GM18870 (cell line): ENCODE data around the gene NLGN3.
A peak's percentile ranks its signal among the peaks of the same experiment; 100 is the strongest.

Source experiments
- ATAC-seq: cut with Tn5 transposase; IDR thresholded peaks from one replicate; pipeline ENCODE4 v1.9.1; 2021; ENCODE audit warnings: moderate library complexity; ENCODE audit not compliant: unreplicated experiment

NLGN3 gene

GRCh38 chrX:71144651-71145050, at the start of gene NLGN3:
Gene NLGN3 (plus strand): TSS chrX:71144841. CDS start chrX:71147750, 2,909 bp downstream.
- ATAC-seq, result no peak

GRCh38 chrX:71095033-71095432, 49.6 kb upstream of the NLGN3 start:
- no peak for ATAC-seq

DNA sequence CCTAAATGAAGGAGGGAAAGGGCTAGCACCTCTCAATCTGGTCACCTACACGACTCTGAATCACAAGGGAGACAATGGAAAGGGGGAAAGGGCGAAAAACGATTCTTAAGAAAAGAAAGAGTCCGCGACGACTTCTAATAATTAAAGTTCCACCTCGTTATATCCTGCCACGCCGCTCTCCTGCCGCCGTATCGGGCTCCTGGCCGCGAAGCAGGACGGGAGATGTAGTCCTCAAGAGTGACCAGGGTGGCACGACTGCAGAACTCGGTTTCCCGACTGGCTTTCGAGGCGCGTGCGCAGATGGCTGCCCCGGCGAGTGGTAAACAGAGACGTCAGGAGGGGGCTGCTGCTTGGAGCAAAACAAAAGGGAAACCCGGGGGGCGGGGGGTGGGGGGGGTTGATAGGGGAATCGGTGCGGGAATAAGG, 49.1 kb upstream of the NLGN3 start, which contains the start of gene FOXO4:
TSS of gene FOXO4 (plus strand) at position 297 of the 426 bp plus-strand sequence. CDS start 678 bp downstream, outside the sequence.
- ATAC-seq, result peak; percentile 61

DNA sequence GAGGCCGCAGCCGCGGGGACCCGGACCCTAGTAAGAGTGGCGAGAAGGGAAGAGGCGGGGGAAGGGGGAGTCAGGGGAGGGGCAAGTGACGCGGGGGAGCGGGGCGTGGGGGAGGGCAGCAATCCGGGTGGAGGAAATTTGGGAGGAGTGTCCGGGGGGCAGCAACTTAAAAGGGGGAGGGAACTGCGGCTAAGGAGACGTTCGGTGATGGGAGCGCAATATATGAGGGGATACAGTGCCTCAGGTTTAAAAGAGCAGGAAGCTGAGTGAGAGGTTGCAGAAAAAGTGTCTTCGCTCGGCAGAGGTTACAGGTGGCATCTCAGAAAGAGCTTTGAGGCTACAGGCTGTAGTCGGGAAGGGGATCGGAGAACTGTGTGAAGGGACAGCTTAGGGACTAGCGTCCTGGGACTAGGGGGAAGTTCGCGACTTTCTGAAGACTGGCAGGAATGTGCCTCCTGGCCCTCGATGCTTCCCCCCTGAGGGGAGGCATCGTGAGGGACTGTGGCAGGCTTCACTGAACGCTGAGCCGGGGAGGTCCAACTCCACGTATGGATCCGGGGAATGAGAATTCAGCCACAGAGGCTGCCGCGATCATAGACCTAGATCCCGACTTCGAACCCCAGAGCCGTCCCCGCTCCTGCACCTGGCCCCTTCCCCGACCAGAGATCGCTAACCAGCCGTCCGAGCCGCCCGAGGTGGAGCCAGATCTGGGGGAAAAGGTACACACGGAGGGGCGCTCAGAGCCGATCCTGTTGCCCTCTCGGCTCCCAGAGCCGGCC, 48.5 kb upstream of the NLGN3 start:
- no peak for ATAC-seq

- no peak for ATAC-seq
Measured at GRCh38 chrX:71096760-71097032, 47.9 kb upstream of the NLGN3 start.

GRCh38 chrX:71098302-71098701, 46.3 kb upstream of the NLGN3 start:
- ATAC-seq, result no peak

GRCh38 chrX:71098951-71099506, 45.6 kb upstream of the NLGN3 start:
- ATAC-seq, result no peak

DNA sequence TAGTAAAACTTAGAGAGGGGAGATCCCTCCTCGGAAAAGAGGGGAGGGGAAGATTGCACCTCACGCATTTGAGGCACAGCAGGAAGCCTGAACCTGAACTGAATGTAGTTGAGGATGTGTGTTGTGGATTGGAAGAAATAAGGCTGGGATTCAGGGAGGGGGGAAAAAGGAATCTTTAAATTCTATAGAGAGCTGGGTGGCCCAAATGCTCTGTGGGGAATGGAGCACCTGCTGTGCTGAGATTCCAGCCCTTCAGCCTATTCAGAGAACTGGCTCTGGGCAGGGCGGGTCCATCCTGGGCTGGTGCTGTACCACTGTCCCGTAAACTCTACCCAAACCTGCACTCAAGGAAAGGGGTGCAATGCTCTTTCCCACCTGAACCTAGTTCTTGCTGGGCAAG, 44.9 kb upstream of the NLGN3 start:
- ATAC-seq, result no peak

- no peak for ATAC-seq
Measured at GRCh38 chrX:71100581-71101505, 43.8 kb upstream of the NLGN3 start.

DNA sequence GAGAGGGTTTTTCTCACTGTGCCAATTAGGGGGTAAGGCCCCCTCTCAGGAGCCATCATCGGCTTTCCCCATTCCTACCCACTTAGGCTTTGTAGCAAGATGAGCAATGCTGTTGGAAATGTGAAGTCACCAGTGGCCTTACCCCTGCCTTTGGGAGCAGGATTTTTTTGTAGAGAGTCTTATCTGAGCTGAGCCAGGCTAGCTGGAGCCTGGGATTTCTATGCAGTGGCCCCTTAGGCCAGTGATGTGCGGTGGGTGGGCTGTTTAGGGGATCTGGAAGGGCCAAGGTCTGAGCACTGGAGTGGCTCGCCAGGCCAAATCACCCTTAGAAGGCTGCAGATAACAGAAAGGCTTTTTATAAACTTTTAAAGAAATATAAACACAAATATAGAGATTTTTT, 42.3 kb upstream of the NLGN3 start:
- ATAC-seq, result no peak

GRCh38 chrX:71103110-71103983, 41.3 kb upstream of the NLGN3 start:
- no peak for ATAC-seq

- no peak for ATAC-seq
Measured at GRCh38 chrX:71105628-71106027, 39.0 kb upstream of the NLGN3 start.

DNA sequence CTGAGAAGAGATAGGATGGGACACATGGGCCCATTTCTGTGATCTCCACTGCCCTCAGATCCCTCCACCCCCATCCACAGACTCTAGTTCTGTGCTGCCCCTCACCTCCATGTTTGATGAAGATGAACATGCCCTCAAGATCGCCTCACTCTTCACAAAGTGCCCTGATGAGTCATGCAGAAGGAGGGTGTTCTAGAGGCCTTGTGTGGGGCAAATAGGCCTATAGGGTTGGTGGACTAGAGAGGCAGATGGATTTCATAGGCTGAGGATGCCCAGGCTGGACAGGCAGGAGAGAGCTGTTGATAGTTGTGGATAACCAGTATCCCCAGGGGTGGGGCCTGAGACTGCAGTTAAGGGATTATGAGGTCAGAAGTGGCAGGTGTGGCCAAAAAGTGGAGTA, 38.2 kb upstream of the NLGN3 start, which contains the start of gene CXorf65:
TSS of gene CXorf65 (minus strand) at position 314 of the 400 bp plus-strand sequence. CDS start at position 130, 184 bp downstream.
- ATAC-seq, result no peak

GRCh38 chrX:71107245-71107644, 37.4 kb upstream of the NLGN3 start:
- ATAC-seq, result no peak

DNA sequence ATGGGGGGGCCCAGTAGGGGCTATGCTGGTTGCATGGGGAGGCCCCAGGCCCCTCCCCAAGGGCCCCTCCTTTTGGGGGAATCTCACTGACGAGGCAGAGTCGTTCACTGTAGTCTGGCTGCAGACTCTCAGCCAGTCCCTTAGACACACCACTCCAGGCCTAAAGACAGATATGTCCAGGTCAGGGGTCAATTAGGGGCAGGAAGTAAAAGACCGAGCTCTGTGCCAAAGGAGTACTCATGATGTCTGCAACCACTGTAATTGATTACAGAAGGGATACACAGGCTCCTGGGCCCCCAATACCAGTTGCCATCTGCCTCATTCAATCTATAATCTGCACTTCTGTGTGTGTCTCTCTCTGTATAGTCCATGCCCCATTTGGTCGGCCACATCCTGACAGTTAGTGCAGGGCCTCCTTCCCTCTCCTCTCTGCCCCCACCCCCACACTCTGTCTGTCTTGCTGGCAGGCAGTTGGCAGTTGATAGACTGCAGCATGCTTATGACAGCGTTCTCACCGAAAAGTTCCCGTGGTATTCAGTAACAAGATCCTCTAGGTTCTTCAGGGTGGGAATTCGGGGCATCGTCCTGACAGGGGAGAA, 36.8 kb upstream of the NLGN3 start:
- no peak for ATAC-seq

- no peak for ATAC-seq
Measured at GRCh38 chrX:71109051-71109450, 35.6 kb upstream of the NLGN3 start.

DNA sequence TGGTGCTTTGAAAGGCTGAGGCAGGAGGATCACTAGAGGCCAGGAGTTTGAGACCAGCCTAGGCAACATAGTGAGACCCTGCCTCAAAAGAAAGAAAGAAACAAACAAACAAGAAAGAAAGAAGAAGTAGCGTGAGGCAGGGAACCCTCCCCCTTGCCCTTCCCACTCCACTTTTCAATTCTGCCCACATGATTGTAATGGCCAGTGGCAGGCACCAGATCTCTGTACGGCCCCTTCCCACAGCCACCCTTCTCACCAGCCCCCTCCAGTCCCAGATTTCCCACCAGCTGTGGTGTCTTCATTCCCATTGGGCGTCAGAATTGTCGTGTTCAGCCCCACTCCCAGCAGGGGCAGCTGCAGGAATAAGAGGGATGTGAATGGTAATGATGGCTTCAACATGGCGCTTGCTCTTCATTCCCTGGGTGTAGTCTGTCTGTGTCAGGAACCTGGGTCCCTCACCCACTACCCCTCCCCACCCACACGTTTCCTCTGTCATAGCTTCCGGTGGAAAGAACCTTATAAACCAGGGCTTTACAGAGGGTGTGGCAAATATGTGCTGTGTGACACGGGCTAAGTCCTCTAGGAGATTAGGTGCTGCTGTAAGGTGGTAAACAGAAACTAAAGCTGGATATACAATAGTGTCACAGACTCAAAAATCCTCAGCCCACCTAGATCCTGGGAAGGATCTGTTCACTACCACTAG, 33.3 kb upstream of the NLGN3 start, which contains the start of gene IL2RG:
TSS of gene IL2RG (minus strand) at position 437 of the 703 bp plus-strand sequence. CDS start at position 399, 38 bp downstream.
- ATAC-seq, result peak; percentile 80

DNA sequence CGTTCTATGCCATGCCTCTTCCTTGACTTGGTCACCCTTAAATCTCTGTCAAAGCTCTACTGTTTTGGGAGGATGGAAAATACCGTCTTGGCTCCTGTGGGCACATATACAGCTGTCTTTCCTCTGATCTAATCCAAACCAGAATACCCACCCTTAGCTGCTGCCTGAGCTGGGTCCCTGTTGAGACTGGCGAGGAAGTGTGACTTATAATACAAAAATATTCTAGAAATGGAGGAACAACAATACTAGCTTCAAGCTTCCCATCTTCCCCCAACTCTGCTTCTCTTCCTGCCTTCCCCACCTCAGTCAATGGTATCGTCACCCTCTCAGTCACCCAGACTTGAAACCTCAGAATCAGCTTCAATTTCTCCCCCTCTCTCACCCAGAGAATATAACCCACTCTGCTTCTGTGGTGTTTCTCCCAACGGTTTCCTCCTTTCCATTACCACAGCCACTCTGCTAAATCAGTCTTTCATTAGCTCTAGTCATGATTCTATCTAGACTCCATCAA, 32.7 kb upstream of the NLGN3 start:
- peak; percentile 15 for ATAC-seq

DNA sequence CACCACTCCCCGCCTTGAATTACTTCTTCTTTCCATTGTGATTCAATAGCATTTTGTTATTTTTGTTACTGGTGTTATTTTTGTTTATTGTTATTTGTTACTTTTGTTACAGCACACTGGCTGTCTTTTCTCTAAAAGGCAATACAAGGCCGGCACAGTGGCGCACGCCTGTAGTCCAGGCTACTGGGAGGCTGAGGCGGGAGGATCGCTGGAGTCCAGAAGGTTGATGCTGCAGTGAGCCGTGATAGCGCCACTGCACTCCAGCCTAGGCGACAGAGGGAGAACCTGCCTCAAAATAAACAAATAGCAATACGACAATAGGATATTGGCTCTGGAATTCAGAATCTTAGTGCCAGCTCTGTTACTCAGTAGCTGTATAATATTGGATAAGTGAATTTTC, 27.3 kb upstream of the NLGN3 start:
- ATAC-seq, result no peak
